Gastroesophageal sphincter (tissue), 4 donors: ENCODE results near the gene SMR3A. TPM values are rescaled to one million over a fixed set of nuclear protein-coding genes. Genes with fewer than 3 reads are reported as not detected.

Experiments
- ATAC-seq: fragments of 150-250 bp; one replicate; pipeline ENCODE4 v1.9.1; 2016; ENCODE audit warnings: mild to moderate bottlenecking, moderate library complexity
- H3K27ac ChIP-seq, 4 donors: fragments of 200-600 bp; sonication (generic) in 3 of 4; 1 replicate in 3 of 4; 2 replicates in 1 of 4; pipeline ENCODE4 v1.5.1; 2016 to 2019
- H3K27me3 ChIP-seq: fragments of 200-600 bp; sonication (generic); one replicate; pipeline ENCODE4 v1.5.1; 2019
- H3K36me3 ChIP-seq, 2 donors: fragments of 200-600 bp; sonication (generic); one replicate each; pipeline ENCODE4 v1.5.1; 2019; ENCODE audit warnings: control low read depth in 1 of 2
- H3K4me1 ChIP-seq, 3 donors: fragments of 200-600 bp; sonication (generic); 1 replicate in 2 of 3; 2 replicates in 1 of 3; pipeline ENCODE4 v1.5.1; 2016 to 2019; ENCODE audit warnings: control low read depth in 2 of 3
- H3K4me3 ChIP-seq, 2 donors: fragments of 200-600 bp; sonication (generic); one replicate each; pipeline ENCODE4 v1.5.1; 2019; ENCODE audit warnings: mild to moderate bottlenecking in 1 of 2, moderate library complexity in 1 of 2
- H3K9me3 ChIP-seq, 3 donors: fragments of 200-600 bp; sonication (generic); one replicate each; pipeline ENCODE4 v1.5.1; 2017 to 2019; ENCODE audit warnings: control low read depth in 2 of 3
- EP300 ChIP-seq: sonication (generic); formaldehyde crosslinking; IDR thresholded peaks from one replicate; pipeline ENCODE4 v1.6.1; 2017; ENCODE audit warnings: antibody characterized with exemption, mild to moderate bottlenecking
- POLR2A ChIP-seq, 2 donors: fragments of 450-650 bp; IDR thresholded peaks; one replicate each; pipeline ENCODE4 v1.6.1; 2017; ENCODE audit warnings: antibody characterized with exemption in 2 of 2, mild to moderate bottlenecking in 2 of 2, moderate library complexity in 1 of 2
- POLR2AphosphoS5 ChIP-seq: sonication (generic); formaldehyde crosslinking; IDR thresholded peaks from one replicate; pipeline ENCODE4 v1.6.1; 2017; ENCODE audit warnings: antibody characterized with exemption
- WGBS, 2 donors: methylation state at CpG; one replicate each; pipeline ENCODE4 v1.1.5; 2018; ENCODE audit warnings: low coverage in 1 of 2; 5-methylcytosine and 5-hydroxymethylcytosine counted together
- total RNA-seq, 4 donors: library from RNA; depleted of rRNA; stranded (reverse); fragments of >200 nt; gene quantifications; one replicate each; pipeline ENCODE4 v1.1.0, GENCODE V29; 2016
- TF ChIP-seq, protein P1 (sequence below), 4 experiments: fragments of 200-600 bp in 2 of 4; fragments of 450-650 bp in 2 of 4; sonication (generic) in 1 of 4; IDR thresholded peaks; one replicate each; pipeline ENCODE4 v1.5.1; 2017 to 2019; ENCODE audit warnings: antibody characterized with exemption in 4 of 4, mild to moderate bottlenecking in 2 of 4, moderate library complexity in 2 of 4

The SMR3A gene
- total RNA-seq = not detected

DNA sequence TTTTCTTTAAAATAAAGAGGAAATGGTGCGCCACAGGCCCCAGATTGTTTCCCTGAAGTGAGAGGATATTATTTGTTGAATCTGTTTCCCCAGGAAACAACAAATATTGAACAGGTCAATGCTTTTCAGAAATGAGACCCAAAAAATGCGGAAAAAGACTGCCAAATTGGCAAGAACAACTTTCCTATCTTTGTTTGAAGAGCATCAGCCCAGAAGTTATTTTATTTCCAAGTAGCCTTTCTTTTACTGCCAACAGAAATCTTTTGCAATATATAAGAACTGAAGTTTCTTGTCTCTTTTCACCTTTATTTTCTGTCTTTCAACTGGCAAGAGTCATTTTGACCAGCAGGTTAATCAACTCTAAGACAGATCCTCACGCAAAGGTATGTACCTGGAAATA is at the start of gene SMR3A:
Gene SMR3A, plus strand, starts transcription at position 301 of the 400 bp plus-strand sequence. CDS start 1,356 bp downstream, outside the sequence.
- TF ChIP-seq POLR2A (IDR thresholded peaks at IDR 0.05) (no peak), POLR2AphosphoS5 (no peak)
- TF ChIP-seq, protein P1, sequence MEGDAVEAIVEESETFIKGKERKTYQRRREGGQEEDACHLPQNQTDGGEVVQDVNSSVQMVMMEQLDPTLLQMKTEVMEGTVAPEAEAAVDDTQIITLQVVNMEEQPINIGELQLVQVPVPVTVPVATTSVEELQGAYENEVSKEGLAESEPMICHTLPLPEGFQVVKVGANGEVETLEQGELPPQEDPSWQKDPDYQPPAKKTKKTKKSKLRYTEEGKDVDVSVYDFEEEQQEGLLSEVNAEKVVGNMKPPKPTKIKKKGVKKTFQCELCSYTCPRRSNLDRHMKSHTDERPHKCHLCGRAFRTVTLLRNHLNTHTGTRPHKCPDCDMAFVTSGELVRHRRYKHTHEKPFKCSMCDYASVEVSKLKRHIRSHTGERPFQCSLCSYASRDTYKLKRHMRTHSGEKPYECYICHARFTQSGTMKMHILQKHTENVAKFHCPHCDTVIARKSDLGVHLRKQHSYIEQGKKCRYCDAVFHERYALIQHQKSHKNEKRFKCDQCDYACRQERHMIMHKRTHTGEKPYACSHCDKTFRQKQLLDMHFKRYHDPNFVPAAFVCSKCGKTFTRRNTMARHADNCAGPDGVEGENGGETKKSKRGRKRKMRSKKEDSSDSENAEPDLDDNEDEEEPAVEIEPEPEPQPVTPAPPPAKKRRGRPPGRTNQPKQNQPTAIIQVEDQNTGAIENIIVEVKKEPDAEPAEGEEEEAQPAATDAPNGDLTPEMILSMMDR (IDR thresholded peaks at IDR 0.05) = no peak
- no peak for ATAC-seq
- Histone ChIP-seq H3K4me3 (no peak within 1 kb of the TSS), H3K4me1 (no peaks in the 10 kb centered on the region), H3K27me3 (no peaks in the 10 kb centered on the region), H3K27ac (no peak within 1 kb of the TSS), H3K36me3 (no peaks in the 10 kb centered on the region), H3K9me3 (no peaks in the 10 kb centered on the region)
- WGBS, 2 donors = 77 to 85% methylated on average over 3 of the region's 3 CpGs

DNA sequence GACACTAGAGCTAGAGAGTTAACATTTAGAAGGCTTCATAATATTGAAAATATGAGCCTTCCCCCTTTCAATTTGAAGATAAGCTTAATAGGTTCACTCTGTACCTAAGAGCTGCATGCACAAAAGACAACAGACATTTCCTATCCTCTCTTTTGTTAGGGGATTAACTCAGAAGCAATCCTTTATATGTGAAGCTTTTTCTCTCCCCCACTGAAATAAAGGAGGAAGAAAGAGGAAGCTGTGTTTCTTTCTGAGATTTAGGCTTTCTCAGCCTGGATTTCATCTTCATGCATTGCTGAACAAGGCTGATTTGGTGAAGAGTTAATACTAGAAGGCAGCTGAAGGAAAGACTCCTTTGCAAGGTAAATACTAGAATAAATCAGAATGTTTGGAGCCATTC is 46.8 kb upstream of the SMR3A start:
- Histone ChIP-seq H3K27me3 (no peaks in the 10 kb centered on the region), H3K9me3 (no peaks in the 10 kb centered on the region), H3K36me3 (no peaks in the 10 kb centered on the region), H3K4me3 (no peak overlapping the region), H3K4me1 (no peaks in the 10 kb centered on the region), H3K27ac (no peak overlapping the region)
- ATAC-seq = no peak
- TF ChIP-seq, protein P1 (IDR thresholded peaks at IDR 0.05) = no peak
- TF ChIP-seq POLR2A (IDR thresholded peaks at IDR 0.05) = no peak
- no peak for TF ChIP-seq EP300
- TF ChIP-seq POLR2AphosphoS5 = no peak

DNA sequence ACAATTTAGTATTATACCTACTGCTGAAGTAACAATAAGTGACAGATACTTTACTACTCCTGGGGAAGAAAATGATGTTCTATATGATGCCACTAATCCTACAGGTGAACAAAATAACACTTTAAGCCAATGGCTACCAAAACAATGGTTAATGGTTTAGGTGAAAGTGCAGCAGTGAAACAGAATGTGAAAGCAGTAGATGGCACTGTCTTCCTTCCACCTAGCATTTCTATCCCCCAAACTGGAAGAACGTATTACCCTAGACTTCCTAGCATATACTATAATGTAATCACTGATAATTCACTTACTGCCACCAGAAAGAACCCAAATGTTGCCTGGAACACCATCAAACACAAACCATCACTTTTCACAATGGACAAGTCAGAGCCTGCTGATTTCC is 44.6 kb upstream of the SMR3A start:
- Histone ChIP-seq H3K9me3 (no peaks in the 10 kb centered on the region), H3K4me1 (no peaks in the 10 kb centered on the region), H3K27me3 (no peaks in the 10 kb centered on the region), H3K27ac (no peak overlapping the region), H3K4me3 (no peak overlapping the region), H3K36me3 (no peaks in the 10 kb centered on the region)
- TF ChIP-seq POLR2AphosphoS5 (no peak), EP300 (no peak), POLR2A (IDR thresholded peaks at IDR 0.05) (no peak)
- TF ChIP-seq, protein P1 (IDR thresholded peaks at IDR 0.05) = no peak
- ATAC-seq = no peak
- WGBS, 2 donors = 14 to 42% methylated on average over 1 of the region's 1 CpG

DNA sequence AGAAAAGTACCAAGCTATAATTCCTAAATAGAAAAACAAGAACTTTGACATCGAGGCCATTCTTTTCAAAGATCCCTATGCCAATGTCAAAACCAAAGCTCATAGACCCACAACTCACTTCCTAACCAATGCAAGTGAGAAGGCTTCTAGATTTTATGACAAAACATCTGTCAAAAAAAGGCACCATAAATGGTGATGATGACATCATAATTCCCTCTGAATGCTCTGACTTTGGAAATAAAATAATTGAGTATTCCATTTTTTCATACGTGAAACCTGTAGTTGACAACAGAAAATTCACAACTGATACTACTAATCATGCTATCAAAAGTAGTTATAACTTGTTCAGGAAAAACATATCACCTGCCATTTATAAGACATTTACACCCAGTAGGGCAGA is 34.5 kb upstream of the SMR3A start:
- 77 to 100% methylated on average over 2 of the region's 2 CpGs for WGBS, 2 donors
- ATAC-seq = no peak
- TF ChIP-seq, protein P1 (IDR thresholded peaks at IDR 0.05) = no peak
- no peak for TF ChIP-seq EP300
- no peak for TF ChIP-seq POLR2A (IDR thresholded peaks at IDR 0.05)
- TF ChIP-seq POLR2AphosphoS5 = no peak

DNA sequence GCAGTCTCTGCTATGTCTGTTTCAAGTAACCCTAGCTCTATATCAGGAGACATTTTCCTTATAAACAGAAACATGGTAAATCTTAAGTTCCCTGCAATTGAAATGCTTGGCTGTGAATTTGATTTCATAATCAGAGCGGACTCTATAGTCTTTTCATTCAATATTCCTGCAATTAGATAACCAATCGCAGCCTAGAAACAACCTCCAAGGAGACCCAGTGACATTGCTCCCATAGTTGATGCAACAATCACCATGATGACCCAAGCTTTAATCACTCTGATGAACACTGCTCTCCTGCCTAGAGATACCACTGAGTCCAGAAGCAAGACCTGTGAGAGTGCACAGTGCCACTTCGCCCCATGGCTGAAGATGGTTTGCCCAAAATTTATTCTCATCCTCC is 25.9 kb upstream of the SMR3A start, which contains the start of gene CABS1:
Gene CABS1, plus strand, starts transcription at position 301 of the 400 bp plus-strand sequence. Its CDS starts 59 bp downstream, at position 360.
- no peak for ATAC-seq

More for the DNA sequence above, 34.5 kb upstream of the SMR3A start:
- Histone ChIP-seq H3K27ac (no peak overlapping the region), H3K27me3 (no peaks in the 10 kb centered on the region), H3K4me1 (no peaks in the 10 kb centered on the region), H3K9me3 (no peaks in the 10 kb centered on the region), H3K4me3 (no peak overlapping the region), H3K36me3 (no peaks in the 10 kb centered on the region)

More for the DNA sequence above, 25.9 kb upstream of the SMR3A start, which contains the start of gene CABS1:
- no peaks in the 10 kb centered on the region for H3K27me3 ChIP-seq
- no peak within 1 kb of the TSS for H3K27ac ChIP-seq
- no peaks in the 10 kb centered on the region for H3K4me1 ChIP-seq
- no peaks in the 10 kb centered on the region for H3K9me3 ChIP-seq
- no peaks in the 10 kb centered on the region for H3K36me3 ChIP-seq
- no peak within 1 kb of the TSS for H3K4me3 ChIP-seq
- TF ChIP-seq POLR2AphosphoS5 = no peak
- TF ChIP-seq EP300 = no peak
- TF ChIP-seq, protein P1 (IDR thresholded peaks at IDR 0.05) = no peak
- no peak for TF ChIP-seq POLR2A (IDR thresholded peaks at IDR 0.05)
- WGBS, 2 donors = 83 to 97% methylated on average over 3 of the region's 3 CpGs
